GM12878 (cell line): ENCODE results near the gene DMD. TPM values are rescaled to one million over a fixed set of nuclear protein-coding genes. Genes with fewer than 3 reads are reported as not detected.

Source experiments
- ATAC-seq: fragments of 200-7000 bp; cut with Tn5 transposase; 3 replicates; pipeline ENCODE4 v1.9.1; 2020; ENCODE audit warnings: mild to moderate bottlenecking, moderate library complexity
- BruUV-seq: library from RNA; stranded (reverse); fragments of 400-500 nt; replicated peaks from 2 replicates; lab custom pipeline; 2021; lab: Mats Ljungman, UMichigan
- CTCF ChIA-PET: fragments of 300-600 bp; sonication (Branson Sonifier 250); formaldehyde crosslinking; extraction: SDS; loops from one replicate; lab custom pipeline; 2021; ENCODE audit warnings: inconsistent platforms; lab: Yijun Ruan, JAX
- POLR2A ChIA-PET: fragments of 350-600 bp; formaldehyde crosslinking; extraction: SDS; loops from one replicate; lab custom pipeline; 2021; ENCODE audit warnings: inconsistent platforms; lab: Charles Lee
- RAD21 ChIA-PET: fragments of 300-600 bp; sonication (Branson Sonifier 250); formaldehyde crosslinking; loops from one replicate; lab custom pipeline; 2023; ENCODE audit warnings: antibody characterized with exemption; ENCODE audit not compliant: unreplicated experiment; lab: Charles Lee
- SMC1A ChIA-PET: fragments of 300-600 bp; sonication (Branson Sonifier 250); formaldehyde crosslinking; loops from one replicate; lab custom pipeline; 2023; ENCODE audit not compliant: unreplicated experiment, uncharacterized antibody; lab: Charles Lee
- DNase-seq: peaks from one replicate; pipeline ENCODE4 v3.0.0-alpha.2; 2011; ENCODE audit warnings: low read depth, low spot score
- FAIRE-seq: peaks from 3 replicates; lab custom pipeline; 2011; peaks lifted over from hg19 to GRCh38; lab: Jason Lieb, UNC
- H2AFZ ChIP-seq: 2 replicates; pipeline ENCODE4 v1.6.0; 2011; ENCODE audit warnings: low read depth, low read length, control low read depth; ENCODE audit not compliant: control insufficient read depth
- H3K27ac ChIP-seq: 2 replicates; pipeline ENCODE4 v1.5.1; 2011; ENCODE audit warnings: control low read depth; ENCODE audit not compliant: control insufficient read depth, insufficient read depth
- H3K27me3 ChIP-seq, 2 experiments: replicated peaks in 1 of 2; 2 replicates each; pipeline versions ENCODE4 v1.6.0 to v1.6.1; 2011; ENCODE audit warnings: low read length in 1 of 2; ENCODE audit not compliant: control insufficient read depth in 2 of 2, insufficient read depth in 2 of 2
- H3K36me3 ChIP-seq, 2 experiments: 2 replicates each; pipeline ENCODE4 v1.5.1; 2011; ENCODE audit warnings: low read length in 1 of 2; ENCODE audit not compliant: control insufficient read depth in 2 of 2, insufficient read depth in 2 of 2
- H3K4me1 ChIP-seq: 2 replicates; pipeline ENCODE4 v1.6.1; 2011; ENCODE audit warnings: mild to moderate bottlenecking, low read length, moderate library complexity, mixed read lengths; ENCODE audit not compliant: control insufficient read depth, insufficient read depth
- H3K4me2 ChIP-seq: 2 replicates; pipeline ENCODE4 v1.6.0; 2011; ENCODE audit warnings: control low read depth; ENCODE audit not compliant: control insufficient read depth, insufficient read depth
- H3K4me3 ChIP-seq: fragments of 200-600 bp; sonication (generic); 2 replicates; pipeline ENCODE4 v1.5.1; 2016
- H3K79me2 ChIP-seq: 2 replicates; pipeline ENCODE4 v1.6.0; 2011; ENCODE audit warnings: low read length; ENCODE audit not compliant: control insufficient read depth, insufficient read depth
- H3K9ac ChIP-seq: 2 replicates; pipeline ENCODE4 v1.8.0; 2011; ENCODE audit warnings: low read length, control low read depth, mixed read lengths; ENCODE audit not compliant: control insufficient read depth, insufficient read depth
- H3K9me3 ChIP-seq: replicated peaks from 3 replicates; pipeline ENCODE4 v1.5.1; 2011; ENCODE audit warnings: mild to moderate bottlenecking, low read length; ENCODE audit not compliant: control insufficient read depth, insufficient read depth
- H4K20me1 ChIP-seq: 2 replicates; pipeline ENCODE4 v1.6.0; 2011; ENCODE audit not compliant: control insufficient read depth, insufficient read depth
- CBX5 ChIP-seq: sonication (generic); IDR thresholded peaks from 2 replicates; pipeline ENCODE4 v1.6.1; 2016; ENCODE audit warnings: low read depth, moderate library complexity, mild to moderate bottlenecking, inconsistent platforms
- CREM ChIP-seq: IDR thresholded peaks from 2 replicates; pipeline ENCODE4 v1.6.1; 2014; ENCODE audit warnings: antibody characterized with exemption, low read depth
- DPF2 ChIP-seq: fragments of 450-650 bp; IDR thresholded peaks from 2 replicates; pipeline ENCODE4 v1.6.1; 2017; ENCODE audit warnings: mild to moderate bottlenecking
- FOXK2 ChIP-seq: fragments of 450-650 bp; IDR thresholded peaks from 2 replicates; pipeline ENCODE4 v1.6.1; 2017; ENCODE audit warnings: mild to moderate bottlenecking, moderate library complexity
- IKZF2 ChIP-seq, 2 experiments: fragments of 450-650 bp; IDR thresholded peaks; 2 replicates each; pipeline ENCODE4 v1.6.1; 2017; ENCODE audit warnings: mild to moderate bottlenecking in 2 of 2, moderate library complexity in 2 of 2
- MXI1 ChIP-seq: fragments of 150-350 bp; IDR thresholded peaks from 2 replicates; pipeline ENCODE4 v1.6.1; 2011; ENCODE audit warnings: low read depth, mild to moderate bottlenecking, inconsistent platforms, low read length, improper control_type of control experiment
- NFYA ChIP-seq: IDR thresholded peaks from 2 replicates; pipeline ENCODE4 v1.6.1; 2011; ENCODE audit warnings: low read depth, mild to moderate bottlenecking, low read length, improper control_type of control experiment, borderline replicate concordance
- PML ChIP-seq: IDR thresholded peaks from 2 replicates; pipeline ENCODE4 v1.6.1; 2012; ENCODE audit warnings: low read length, inconsistent platforms
- POLR2A ChIP-seq: IDR thresholded peaks from 2 replicates; pipeline ENCODE4 v1.6.1; 2011; ENCODE audit warnings: low read depth, mild to moderate bottlenecking, low read length
- RELB ChIP-seq: fragments of 450-650 bp; IDR thresholded peaks from 2 replicates; pipeline ENCODE4 v1.6.1; 2017; ENCODE audit warnings: low read depth, mild to moderate bottlenecking, moderate library complexity
- STAT1 ChIP-seq: fragments of 450-650 bp; conservative IDR thresholded peaks from 2 replicates; pipeline ENCODE4 v1.6.1; 2014; ENCODE audit warnings: antibody characterized with exemption, mild to moderate bottlenecking
- WGBS: methylation state at CpG from one replicate; pipeline ENCODE4 v1.1.6; 2016; ENCODE audit warnings: low lambda C conversion rate; ENCODE audit not compliant: insufficient replicate concordance, insufficient coverage; ENCODE audit errors: missing lambda C conversion rate; 5-methylcytosine and 5-hydroxymethylcytosine counted together
- in situ Hi-C: fragments of 300-500 bp; cut with MboI; formaldehyde crosslinking; loops from 9 replicates; pipeline ENCODE4 v1.14.3; 2018; ENCODE audit warnings: mixed read lengths
- intact Hi-C: fragments of 100-400 bp; cut with micrococcal nuclease; formaldehyde crosslinking; loops from one replicate; pipeline ENCODE4 v1.14.2; 2022; ENCODE audit not compliant: unreplicated experiment
- polyA plus RNA-seq, 11 experiments: library from polyadenylated mRNA; depleted of rRNA in 4 of 11; unstranded in 6 of 11; stranded (reverse) in 5 of 11; fragments of >200 nt; fragmentation: Nextera tagmentation in 4 of 11; fragmentation: Illumina TruSeq in 1 of 11; extraction: Ambion mirVana in 4 of 11; extraction: Trizol in 1 of 11; gene quantifications; 1 replicate in 1 of 11; 2 replicates in 10 of 11; pipeline versions ENCODE4 v1.2.1 to v1.2.3, GENCODE V29; 2011 to 2016; ENCODE audit warnings: inconsistent platforms in 2 of 11, missing spikeins in 2 of 11, low read depth in 1 of 11
- total RNA-seq, 4 experiments: library from RNA; depleted of rRNA in 3 of 4; stranded (reverse); fragments of >200 nt in 3 of 4; fragmentation: Illumina TruSeq in 1 of 4; extraction: Trizol in 1 of 4; gene quantifications; 2 replicates each; pipeline versions ENCODE4 v1.2.1 to v1.2.3, GENCODE V29; 2013 to 2021

DMD gene
- total and polyA plus RNA-seq, 10 of the 15 experiments (the other 5 are each of a cell fraction or from before 2014, with no cell fraction given): 1.4 to 24.3 (median 4.3) TPM

- Histone ChIP-seq H3K36me3 (no peaks in the 10 kb centered on the region), H3K27ac (no peak overlapping the region), H2AFZ (no peak overlapping the region), H3K9ac (no peak overlapping the region), H3K4me1 (no peaks in the 10 kb centered on the region), H3K9me3 (no peaks in the 10 kb centered on the region), H3K4me2 (no peak overlapping the region), H4K20me1 (no peaks in the 10 kb centered on the region), H3K79me2 (no peaks in the 10 kb centered on the region), H3K27me3 (no peaks in the 10 kb centered on the region), H3K4me3 (no peak overlapping the region)
- no TSS peak for BruUV-seq
- FAIRE-seq (no peak), DNase-seq (no peak), ATAC-seq (no peak)
- ChIA-PET CTCF (no interaction called here), RAD21 (no interaction called here), POLR2A (no interaction called here), SMC1A (no interaction called here)
- WGBS: 0% methylated on average over 3 of the region's 3 CpGs
- no peak for TF ChIP-seq POLR2A
- TF ChIP-seq MXI1: no peak
- TF ChIP-seq CBX5: no peak
- no peak for TF ChIP-seq DPF2
- no peak for TF ChIP-seq IKZF2 (IDR thresholded peaks at IDR 0.05)
- TF ChIP-seq CREM: no peak
- TF ChIP-seq RELB: no peak
- TF ChIP-seq STAT1: no peak
- no peak for TF ChIP-seq NFYA
- TF ChIP-seq FOXK2: no peak
- TF ChIP-seq PML: no peak
- in situ Hi-C loops (no loop called here), intact Hi-C loops (no loop called here)
Observed at GRCh38 chrX:31836479-31836878, 1374.9 kb downstream of the DMD start.
